OCI-LY7 (cell line): Measurements from ENCODE around the gene ENO1. TPM values are rescaled to one million over a fixed set of nuclear protein-coding genes. Genes with fewer than 3 reads are reported as not detected.
A peak's percentile ranks its signal among the peaks of the same experiment; 100 is the strongest.

Source experiments
- BruUV-seq: library from RNA; stranded (reverse); fragments of 400-500 nt; replicated peaks from 2 replicates; lab custom pipeline; 2021; lab: Mats Ljungman, UMichigan
- CTCF ChIA-PET: fragments of 300-600 bp; sonication (Branson Sonifier 250); formaldehyde crosslinking; loops from one replicate; lab custom pipeline; 2022; ENCODE audit warnings: antibody characterized with exemption; ENCODE audit not compliant: unreplicated experiment; lab: Charles Lee
- POLR2A ChIA-PET: fragments of 300-600 bp; sonication (Branson Sonifier 250); formaldehyde crosslinking; loops from one replicate; lab custom pipeline; 2022; ENCODE audit warnings: antibody characterized with exemption; lab: Charles Lee
- DNase-seq: peaks from one replicate; pipeline ENCODE4 v3.0.0-alpha.2; 2015; ENCODE audit warnings: low spot score
- H2AFZ ChIP-seq: fragments of 200-600 bp; sonication (generic), shearing (Covaris generic); 2 replicates; pipeline ENCODE4 v1.6.1; 2014; ENCODE audit warnings: mild to moderate bottlenecking, antibody characterized with exemption, low read length, moderate library complexity
- H3K27ac ChIP-seq: fragments of 200-600 bp; sonication (generic); 2 replicates; pipeline ENCODE4 v1.5.1; 2014; ENCODE audit warnings: mixed run types, low read depth, mild to moderate bottlenecking, moderate library complexity, low read length, inconsistent platforms; ENCODE audit not compliant: poor library complexity, severe bottlenecking
- H3K36me3 ChIP-seq: fragments of 200-600 bp; sonication (generic); 2 replicates; pipeline ENCODE4 v1.6.1; 2014; ENCODE audit warnings: mild to moderate bottlenecking, antibody characterized with exemption, low read length, moderate library complexity, mixed read lengths; ENCODE audit not compliant: insufficient read depth
- H3K4me1 ChIP-seq: fragments of 200-600 bp; sonication (generic); 2 replicates; pipeline ENCODE4 v1.5.1; 2014; ENCODE audit warnings: mild to moderate bottlenecking, low read length; ENCODE audit not compliant: insufficient read depth, poor library complexity, severe bottlenecking
- H3K4me2 ChIP-seq: fragments of 200-600 bp; sonication (generic); 2 replicates; pipeline ENCODE4 v1.6.1; 2014; ENCODE audit warnings: mild to moderate bottlenecking, low read length
- H3K4me3 ChIP-seq: fragments of 200-600 bp; sonication (generic); 2 replicates; pipeline ENCODE4 v1.5.1; 2014; ENCODE audit warnings: mild to moderate bottlenecking, low read depth, low read length; ENCODE audit not compliant: poor library complexity, severe bottlenecking
- H3K79me2 ChIP-seq: fragments of 200-600 bp; sonication (generic); 2 replicates; pipeline ENCODE4 v1.6.1; 2016; ENCODE audit warnings: low read depth, mild to moderate bottlenecking, low read length, moderate library complexity, mixed read lengths; ENCODE audit not compliant: insufficient read depth
- H3K9me2 ChIP-seq: fragments of 200-600 bp; sonication (generic); 2 replicates; pipeline ENCODE4 v1.6.1; 2016; ENCODE audit warnings: mild to moderate bottlenecking, low read length, mixed read lengths; ENCODE audit not compliant: insufficient read depth
- H3K9me3 ChIP-seq: fragments of 200-600 bp; sonication (generic); 2 replicates; pipeline ENCODE4 v1.6.1; 2014; ENCODE audit warnings: mild to moderate bottlenecking, mixed run types, low read length, mixed read lengths
- H4K20me1 ChIP-seq: fragments of 200-600 bp; sonication (generic); 2 replicates; pipeline ENCODE4 v1.6.1; 2014; ENCODE audit warnings: mild to moderate bottlenecking, antibody characterized with exemption, low read length, moderate library complexity, mixed read lengths; ENCODE audit not compliant: insufficient read depth
- EZH2phosphoT487 ChIP-seq: fragments of 200-600 bp; sonication (generic); IDR thresholded peaks from 2 replicates; pipeline ENCODE4 v1.6.1; 2018; ENCODE audit warnings: low read depth, borderline replicate concordance, mild to moderate bottlenecking, mixed run types, antibody characterized with exemption, low read length, moderate library complexity, mixed read lengths
- intact Hi-C: fragments of 100-400 bp; cut with micrococcal nuclease; formaldehyde crosslinking; loops from one replicate; pipeline ENCODE4 v1.10.0; 2022; ENCODE audit not compliant: unreplicated experiment
- total RNA-seq, 2 experiments: library from RNA; depleted of rRNA in 1 of 2; stranded (reverse); fragments of >200 nt in 1 of 2; shearing (Covaris generic) in 1 of 2; gene quantifications; 2 replicates each; pipeline ENCODE4 v1.2.3, GENCODE V29; 2014 to 2022
- TF ChIP-seq, protein P1 (sequence below): fragments of 200-600 bp; sonication (generic); conservative IDR thresholded peaks from 2 replicates; pipeline ENCODE4 v1.5.1; 2014; ENCODE audit warnings: mild to moderate bottlenecking, antibody characterized with exemption, low read length, moderate library complexity, mixed read lengths

Gene ENO1
- total RNA-seq, 2 experiments from 2014 or later, result 1,017 to 1,337 TPM

DNA sequence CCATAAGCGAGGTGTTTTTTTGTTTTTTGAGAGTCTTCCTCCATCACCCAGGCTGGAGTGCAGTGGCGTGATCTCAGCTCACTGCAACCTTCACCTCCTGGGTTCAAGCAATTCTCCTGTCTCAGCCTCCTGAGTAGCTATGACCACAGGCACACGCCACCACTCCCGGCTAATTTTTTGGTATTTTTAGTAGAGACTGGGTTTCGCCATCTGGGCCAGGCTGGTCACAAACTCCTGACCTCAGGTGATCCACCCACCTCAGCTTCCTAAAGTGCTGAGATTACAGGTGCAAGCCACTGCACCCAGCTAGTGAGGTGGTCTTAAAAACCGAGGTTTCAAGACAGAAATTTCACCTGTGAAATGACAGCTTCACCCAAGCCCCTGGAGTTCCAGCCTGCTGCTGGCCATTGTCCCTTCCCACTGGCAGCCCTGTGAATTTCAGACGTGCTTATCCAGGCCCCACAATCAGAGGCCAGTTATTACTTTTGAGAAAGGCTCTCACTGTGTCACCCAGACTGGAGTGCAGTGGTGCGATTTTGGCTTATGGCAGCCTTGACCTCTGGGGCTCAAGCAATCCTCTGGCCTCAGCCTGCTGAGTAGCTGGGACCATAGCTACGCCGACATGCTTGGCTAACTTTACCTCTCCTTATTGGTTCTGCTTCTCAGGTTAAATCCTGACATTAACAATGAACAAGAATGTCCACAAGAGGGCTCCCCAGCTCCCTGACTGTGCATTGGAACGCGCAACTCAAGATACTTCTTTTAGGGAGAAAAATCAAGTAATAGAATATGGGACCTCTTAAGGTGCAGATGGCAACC is 19.4 kb downstream of the ENO1 start:
- Histone ChIP-seq H3K79me2 (no peaks in the 10 kb centered on the region), H3K4me1 (no peaks in the 10 kb centered on the region), H2AFZ (no peak overlapping the region), H3K4me2 (no peak overlapping the region), H3K9me2 (no peaks in the 10 kb centered on the region), H4K20me1 (peaks cover 2% of the 10 kb centered on the region; the same call in 1 of the 2 replicates), H3K4me3 (no peak overlapping the region), H3K36me3 (peaks cover 76% of the 10 kb centered on the region), H3K27ac (no peak overlapping the region), H3K9me3 (no peaks in the 10 kb centered on the region)
- intact Hi-C loops, result no loop called here
- ChIA-PET CTCF (no interaction called here), POLR2A (interaction anchor here (1.1 kb wide), 1 partner anchor 429 kb away, joined by 3 read pairs; no protein-coding TSS in a partner anchor)
- BruUV-seq, result no TSS peak
- TF ChIP-seq EZH2phosphoT487, result no peak
- TF ChIP-seq, protein P1, sequence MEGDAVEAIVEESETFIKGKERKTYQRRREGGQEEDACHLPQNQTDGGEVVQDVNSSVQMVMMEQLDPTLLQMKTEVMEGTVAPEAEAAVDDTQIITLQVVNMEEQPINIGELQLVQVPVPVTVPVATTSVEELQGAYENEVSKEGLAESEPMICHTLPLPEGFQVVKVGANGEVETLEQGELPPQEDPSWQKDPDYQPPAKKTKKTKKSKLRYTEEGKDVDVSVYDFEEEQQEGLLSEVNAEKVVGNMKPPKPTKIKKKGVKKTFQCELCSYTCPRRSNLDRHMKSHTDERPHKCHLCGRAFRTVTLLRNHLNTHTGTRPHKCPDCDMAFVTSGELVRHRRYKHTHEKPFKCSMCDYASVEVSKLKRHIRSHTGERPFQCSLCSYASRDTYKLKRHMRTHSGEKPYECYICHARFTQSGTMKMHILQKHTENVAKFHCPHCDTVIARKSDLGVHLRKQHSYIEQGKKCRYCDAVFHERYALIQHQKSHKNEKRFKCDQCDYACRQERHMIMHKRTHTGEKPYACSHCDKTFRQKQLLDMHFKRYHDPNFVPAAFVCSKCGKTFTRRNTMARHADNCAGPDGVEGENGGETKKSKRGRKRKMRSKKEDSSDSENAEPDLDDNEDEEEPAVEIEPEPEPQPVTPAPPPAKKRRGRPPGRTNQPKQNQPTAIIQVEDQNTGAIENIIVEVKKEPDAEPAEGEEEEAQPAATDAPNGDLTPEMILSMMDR, result peak; percentile 85
- DNase-seq, result peak; percentile 68

DNA sequence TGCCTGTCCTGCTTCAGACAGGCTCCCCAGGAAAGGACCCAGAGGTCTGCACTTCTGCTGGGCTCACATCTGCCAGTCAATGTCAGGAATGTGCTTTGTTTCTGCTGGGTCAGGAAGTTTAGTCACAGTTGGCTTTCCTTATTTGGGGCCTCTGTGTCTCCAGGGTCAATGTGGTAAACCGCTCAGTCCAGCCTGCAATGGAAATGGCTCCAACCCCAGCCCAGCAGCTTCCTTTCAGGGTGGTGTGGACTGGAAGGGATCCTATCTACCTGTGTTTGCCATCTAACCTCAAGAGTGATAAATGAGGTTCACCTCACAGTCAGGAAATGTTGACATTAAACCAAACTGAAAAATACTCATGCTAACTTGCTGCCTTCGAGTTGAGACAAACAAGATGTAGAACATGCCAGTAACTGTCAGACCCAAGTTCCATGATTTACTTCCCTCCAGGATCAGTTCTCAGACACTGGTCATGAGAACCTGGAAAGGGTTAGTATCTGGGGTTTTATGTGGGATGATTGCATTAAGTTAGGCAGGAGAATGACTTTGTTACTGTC is 20.3 kb downstream of the ENO1 start:
- no peaks in the 10 kb centered on the region for H4K20me1 ChIP-seq
- H3K79me2 ChIP-seq, result no peaks in the 10 kb centered on the region
- CTCF ChIA-PET, result interaction anchor here (0.6 kb wide), 1 partner anchor 10 kb away, joined by 3 read pairs; no protein-coding TSS in a partner anchor
- POLR2A ChIA-PET, result no interaction called here
- no peak for TF ChIP-seq EZH2phosphoT487
- TF ChIP-seq, protein P1, result no peak
- H2AFZ ChIP-seq, result no peak overlapping the region
- no peak for DNase-seq
- H3K4me2 ChIP-seq, result no peak overlapping the region
- no peaks in the 10 kb centered on the region for H3K4me1 ChIP-seq
- intact Hi-C loops, result no loop called here
- H3K9me2 ChIP-seq, result no peaks in the 10 kb centered on the region
- BruUV-seq, result no TSS peak
- H3K4me3 ChIP-seq, result no peak overlapping the region
- H3K27ac ChIP-seq, result no peak overlapping the region
- H3K36me3 ChIP-seq, result peaks cover 67% of the 10 kb centered on the region
- H3K9me3 ChIP-seq, result no peaks in the 10 kb centered on the region
